IPS DF 4.7 (cell line): Measurements from ENCODE around the gene DNAH2.

ENCODE experiments used
- DNase-seq: peaks from one replicate; pipeline ENCODE4 v3.0.0-alpha.2; 2013; ENCODE audit warnings: low spot score; ENCODE audit errors: extremely low read depth

DNAH2 gene

GRCh38 chr17:7864995-7865650, 147.6 kb downstream of the DNAH2 start:
- DNase-seq: no peak

DNA sequence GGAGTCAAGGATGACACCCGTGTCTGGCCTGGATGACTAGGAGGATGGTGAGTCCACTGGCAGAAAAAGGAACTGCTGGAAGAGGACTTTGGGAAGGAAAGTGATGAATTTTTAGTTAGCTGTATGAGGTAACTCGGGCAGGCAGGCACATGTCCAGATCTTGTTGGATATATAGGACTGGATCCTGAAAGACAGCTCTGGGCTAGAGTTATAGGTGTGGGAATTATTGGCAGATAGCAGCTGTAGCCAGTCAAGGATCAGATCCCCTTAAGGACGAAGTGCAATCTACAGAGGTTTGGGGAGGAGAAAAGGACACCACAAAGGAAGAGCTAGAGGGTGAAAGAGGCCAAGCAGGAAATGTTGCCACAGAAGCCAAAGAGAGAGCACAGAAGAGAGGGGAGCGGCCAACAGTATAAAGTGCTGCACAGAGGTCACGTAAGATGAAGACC, 150.4 kb downstream of the DNAH2 start:
- no peak for DNase-seq

DNA sequence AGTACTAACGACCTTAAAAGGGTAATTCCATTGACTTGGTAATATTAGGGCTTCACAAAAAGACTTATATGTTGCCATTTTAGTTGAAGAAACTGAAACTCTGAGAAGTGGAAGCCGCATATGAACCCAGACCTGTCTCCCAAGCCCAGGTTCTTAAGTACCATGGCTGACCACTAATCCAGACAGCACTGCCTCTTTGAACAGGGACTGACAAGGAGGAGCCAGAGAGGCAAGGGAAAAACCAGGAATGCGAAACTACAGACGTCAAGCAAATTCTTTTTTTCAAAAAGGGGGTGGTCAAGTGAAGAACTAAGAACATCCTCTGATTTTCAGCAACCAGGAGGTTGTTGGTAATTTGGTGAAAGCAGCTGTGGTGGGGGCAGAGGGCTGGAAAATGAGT, 155.5 kb downstream of the DNAH2 start:
- no peak for DNase-seq

DNA sequence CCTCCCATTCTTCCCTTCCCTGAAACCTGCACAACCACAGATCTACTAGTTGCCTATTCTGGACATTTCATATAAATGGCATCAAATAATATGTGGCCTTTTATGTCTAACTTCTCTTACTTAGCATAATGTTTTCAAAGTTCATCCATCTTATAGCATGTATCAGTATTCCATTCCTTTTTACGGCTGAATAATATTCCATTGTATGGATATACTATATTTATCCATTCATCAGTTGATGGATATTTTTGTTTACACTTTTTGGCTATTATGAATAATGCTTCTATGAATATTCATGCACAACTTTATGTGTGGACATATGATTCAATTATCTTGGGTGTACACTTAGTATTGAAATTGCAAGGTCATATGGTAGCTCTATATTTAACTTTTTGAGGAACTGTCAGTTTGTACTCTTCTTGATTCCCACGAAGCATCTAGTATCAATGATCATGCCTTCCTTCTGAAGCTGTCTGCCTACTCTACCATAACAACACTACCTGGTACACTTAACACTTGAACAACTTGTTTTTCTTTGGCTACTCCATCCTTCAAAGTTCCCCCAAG, 158.3 kb downstream of the DNAH2 start:
- no peak for DNase-seq

- no peak for DNase-seq
Measured at GRCh38 chr17:7878234-7878633, 160.7 kb downstream of the DNAH2 start.

- DNase-seq: no peak
Measured at GRCh38 chr17:7880076-7880868, 162.7 kb downstream of the DNAH2 start.

GRCh38 chr17:7881276-7882054, 163.9 kb downstream of the DNAH2 start:
- DNase-seq: no peak

DNA sequence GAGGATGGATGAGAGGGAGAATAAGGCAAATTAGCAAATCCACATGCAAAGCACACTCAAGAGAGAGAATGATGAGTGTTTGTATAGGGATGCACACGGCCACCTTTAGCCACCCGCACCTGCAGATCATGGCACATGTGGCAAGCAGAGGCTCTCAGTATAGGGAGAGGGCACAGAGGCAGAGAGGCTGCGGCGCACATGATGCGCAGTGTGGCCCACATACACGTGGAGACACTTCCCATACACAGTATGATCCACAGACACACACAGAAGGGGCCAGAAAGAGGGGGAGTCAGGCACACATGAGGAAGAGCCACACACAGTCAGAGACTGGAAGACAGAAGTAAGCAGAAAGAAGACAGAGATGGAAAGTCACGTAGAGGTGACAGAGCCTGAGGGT, 164.5 kb downstream of the DNAH2 start:
- no peak for DNase-seq

DNA sequence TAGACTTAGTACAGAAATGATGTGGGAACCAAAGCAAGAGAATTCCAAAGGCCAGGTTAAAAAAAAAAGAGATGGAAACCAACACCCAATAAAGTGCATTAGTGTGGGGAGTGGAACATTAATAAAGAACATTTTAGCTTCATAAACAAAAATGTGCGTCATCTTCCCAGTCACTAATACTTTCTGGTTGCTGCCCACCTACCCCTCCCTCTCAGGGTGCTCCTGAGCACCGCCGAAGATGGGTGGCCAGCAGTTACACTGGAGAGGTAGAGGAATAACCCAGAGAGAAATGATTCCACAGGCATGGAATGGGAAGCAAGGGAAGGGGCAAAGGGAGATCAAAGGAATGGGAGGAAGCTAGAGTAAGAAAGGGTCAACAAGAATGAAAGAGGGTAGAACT, 165.1 kb downstream of the DNAH2 start:
- no peak for DNase-seq
